GM21576 (cell line): ENCODE measurements around the gene MEF2B.
"Not testable (repeated sequence)": the region's sequence is repeated elsewhere in the genome, so short reads cannot be mapped to it uniquely, and the experiment has no call there.

Experiments used
- ATAC-seq: cut with Tn5 transposase; IDR thresholded peaks from one replicate; pipeline ENCODE4 v1.9.1; 2021; ENCODE audit warnings: mild to moderate bottlenecking, moderate library complexity; ENCODE audit not compliant: unreplicated experiment

Gene MEF2B

GRCh38 chr19:19157808-19158207 is 12.3 kb downstream of the MEF2B start:
- ATAC-seq: no peak

GRCh38 chr19:19155495-19156219 is 14.4 kb downstream of the MEF2B start:
- peak; percentile 67 for ATAC-seq

GRCh38 chr19:19154768-19155494 is 15.1 kb downstream of the MEF2B start:
- no peak for ATAC-seq

GRCh38 chr19:19152668-19153384 is 17.2 kb downstream of the MEF2B start:
- no peak for ATAC-seq

- peak; percentile 53 for ATAC-seq
Observed at GRCh38 chr19:19151418-19151817, 18.6 kb downstream of the MEF2B start.

GRCh38 chr19:19149435-19149834 is 20.6 kb downstream of the MEF2B start:
- no peak for ATAC-seq

GRCh38 chr19:19148504-19148903 is 21.6 kb downstream of the MEF2B start:
- not testable (repeated sequence) for ATAC-seq

GRCh38 chr19:19147344-19147743 is 22.7 kb downstream of the MEF2B start:
- no peak for ATAC-seq

GRCh38 chr19:19146865-19147264 is 23.2 kb downstream of the MEF2B start:
- ATAC-seq: no peak

- ATAC-seq: no peak
Observed at GRCh38 chr19:19145684-19146608, 24.1 kb downstream of the MEF2B start.

- no peak for ATAC-seq
Observed at GRCh38 chr19:19145281-19145680, 24.8 kb downstream of the MEF2B start.

GRCh38 chr19:19142347-19142746 is 27.7 kb downstream of the MEF2B start:
- ATAC-seq: no peak

- ATAC-seq: no peak
Observed at GRCh38 chr19:19140476-19140875, 29.6 kb downstream of the MEF2B start.

GRCh38 chr19:19139876-19140229 is 30.2 kb downstream of the MEF2B start:
- no peak for ATAC-seq

GRCh38 chr19:19138109-19138981 is 31.7 kb downstream of the MEF2B start, which contains the start of gene TMEM161A:
TMEM161A (minus strand) TSS chr19:19138478; CDS start chr19:19138428, 50 bp downstream.
- peak; percentile 97 for ATAC-seq

GRCh38 chr19:19137556-19138108 is 32.4 kb downstream of the MEF2B start:
- ATAC-seq: no peak

- ATAC-seq: not testable (repeated sequence)
Observed at GRCh38 chr19:19135713-19136112, 34.4 kb downstream of the MEF2B start.

- ATAC-seq: no peak
Observed at GRCh38 chr19:19134687-19135158, 35.3 kb downstream of the MEF2B start.

- ATAC-seq: no peak
Observed at GRCh38 chr19:19133985-19134384, 36.1 kb downstream of the MEF2B start.
